ENCODE measurements around the gene DMRT1.

The DMRT1 gene

DNA sequence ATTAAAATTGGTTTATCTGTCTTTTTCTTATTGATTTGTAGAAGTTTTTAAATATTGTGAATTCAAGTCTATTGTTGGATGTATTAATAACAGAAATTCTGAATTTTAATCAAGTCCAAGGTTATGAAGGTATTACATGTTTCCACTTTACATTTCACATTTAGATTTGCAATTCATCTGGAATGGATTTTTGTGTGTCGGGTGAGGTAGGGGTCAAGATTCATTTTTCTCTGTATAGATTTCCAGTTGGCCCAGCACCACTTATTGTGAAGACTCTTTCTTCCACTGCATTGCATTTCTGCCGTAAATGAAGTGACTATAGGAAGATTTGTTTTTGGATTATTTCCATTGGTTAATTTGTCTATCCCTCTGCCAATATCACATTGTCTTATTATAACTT lies 173.1 kb downstream of the DMRT1 start:
- no peak for DNase-seq (ENCODE audit: insufficient read length)
- TF ChIP-seq POLR2A (IDR thresholded peaks at IDR 0.05; ENCODE audit: low read depth, low read length) (no peak), TAF1 (IDR thresholded peaks at IDR 0.05; ENCODE audit: borderline replicate concordance, low read depth, low read length) (no peak), POLR2AphosphoS5 (IDR thresholded peaks at IDR 0.05; ENCODE audit: low read depth, low read length) (no peak)
- FAIRE-seq, result no peak

DNA sequence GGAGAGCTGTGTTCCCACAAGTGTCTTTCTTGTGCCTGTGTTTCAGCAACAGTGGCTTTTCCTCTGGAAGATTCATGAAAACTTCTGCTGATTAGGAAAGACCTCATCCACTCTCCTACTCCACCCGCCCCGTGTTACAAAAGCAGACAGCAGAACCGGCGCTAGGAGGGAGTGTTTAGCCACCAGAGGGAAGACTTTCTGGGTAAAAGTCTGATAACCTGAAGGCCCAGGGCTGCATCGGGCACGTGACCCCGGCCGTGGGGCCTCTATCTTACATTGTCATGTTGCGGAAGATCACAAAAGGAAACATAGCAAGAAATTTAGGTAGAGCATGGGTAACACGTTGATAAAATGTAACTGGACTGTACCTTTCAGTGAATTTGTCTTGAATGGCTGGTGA lies 176.6 kb downstream of the DMRT1 start:
- TF ChIP-seq TAF1 (IDR thresholded peaks at IDR 0.05; ENCODE audit: borderline replicate concordance, low read depth, low read length) (no peak), POLR2AphosphoS5 (IDR thresholded peaks at IDR 0.05; ENCODE audit: low read depth, low read length) (no peak), POLR2A (IDR thresholded peaks at IDR 0.05; ENCODE audit: low read depth, low read length) (no peak)
- DNase-seq (ENCODE audit: insufficient read length), result no peak
- FAIRE-seq, result no peak

Data from GM12892 (cell line).